WTC11 (cell line): Measurements from ENCODE around the gene TNK2. TPM values are rescaled to one million over a fixed set of nuclear protein-coding genes. Genes with fewer than 3 reads are reported as not detected.
"Not testable (repeated sequence)": the region's sequence is repeated elsewhere in the genome, so short reads cannot be mapped to it uniquely, and the experiment has no call there.

Experiments used
- ATAC-seq: fragments of 200-7000 bp; cut with Tn5 transposase; 2 replicates; pipeline ENCODE4 v1.10.0; 2021; ENCODE audit warnings: mild to moderate bottlenecking, moderate library complexity
- CTCF ChIA-PET: fragments of 300-600 bp; sonication (Branson Sonifier 250); formaldehyde crosslinking; loops from one replicate; lab custom pipeline; 2021; ENCODE audit warnings: antibody characterized with exemption; lab: Charles Lee
- POLR2A ChIA-PET: fragments of 350-600 bp; sonication (Branson Sonifier 250); formaldehyde crosslinking; loops from one replicate; lab custom pipeline; 2021; ENCODE audit warnings: antibody characterized with exemption; lab: Charles Lee
- DNase-seq: peaks from one replicate; pipeline ENCODE4 v3.0.0; 2021; ENCODE audit warnings: low spot score
- H3K27ac Mint-ChIP-seq: 2 replicates; pipeline ENCODE4 v1.8.0; 2021; ENCODE audit warnings: mixed read lengths
- H3K27me3 Mint-ChIP-seq: 2 replicates; pipeline ENCODE4 v1.8.0; 2021; ENCODE audit warnings: low read depth, mild to moderate bottlenecking, moderate library complexity, mixed read lengths
- H3K36me3 Mint-ChIP-seq: 2 replicates; pipeline ENCODE4 v1.8.0; 2021; ENCODE audit warnings: mixed read lengths
- H3K4me1 Mint-ChIP-seq: 2 replicates; pipeline ENCODE4 v1.8.0; 2022; ENCODE audit warnings: mixed read lengths
- H3K4me3 Mint-ChIP-seq: 2 replicates; pipeline ENCODE4 v1.8.0; 2021; ENCODE audit warnings: mild to moderate bottlenecking, moderate library complexity, mixed read lengths
- H3K9me3 Mint-ChIP-seq: 2 replicates; pipeline ENCODE4 v1.8.0; 2021; ENCODE audit warnings: mixed read lengths
- ATF6 ChIP-seq: sonication (generic); formaldehyde crosslinking; IDR thresholded peaks from 2 replicates; pipeline ENCODE4 v1.8.1; 2023; ENCODE audit warnings: mild to moderate bottlenecking, missing genetic modification reagents
- CBFB ChIP-seq: sonication (generic); formaldehyde crosslinking; IDR thresholded peaks from 2 replicates; pipeline ENCODE4 v1.8.1; 2022; ENCODE audit warnings: mild to moderate bottlenecking, low read depth, missing genetic modification reagents
- ETV6 ChIP-seq: sonication (generic); formaldehyde crosslinking; IDR thresholded peaks from 2 replicates; pipeline ENCODE4 v1.8.1; 2022; ENCODE audit warnings: mild to moderate bottlenecking, missing genetic modification reagents
- FOXP1 ChIP-seq: sonication (generic); formaldehyde crosslinking; IDR thresholded peaks from 2 replicates; pipeline ENCODE4 v1.8.0; 2022; ENCODE audit warnings: missing genetic modification reagents, mild to moderate bottlenecking, moderate library complexity, borderline replicate concordance
- GTF2I ChIP-seq: fragments of 250-450 bp; sonication (Bioruptor Pico); conservative IDR thresholded peaks from 2 replicates; pipeline ENCODE4 v1.4.0; 2021; ENCODE audit warnings: mild to moderate bottlenecking
- SMAD4 ChIP-seq: sonication (generic); formaldehyde crosslinking; IDR thresholded peaks from 2 replicates; pipeline ENCODE4 v1.8.0; 2022; ENCODE audit warnings: mild to moderate bottlenecking, missing genetic modification reagents
- TP53 ChIP-seq: sonication (generic); formaldehyde crosslinking; IDR thresholded peaks from 2 replicates; pipeline ENCODE4 v1.8.1; 2023; ENCODE audit warnings: mild to moderate bottlenecking, missing genetic modification reagents
- ZNF232 ChIP-seq: sonication (generic); formaldehyde crosslinking; IDR thresholded peaks from 2 replicates; pipeline ENCODE4 v1.8.0; 2022; ENCODE audit warnings: mild to moderate bottlenecking, missing genetic modification reagents
- ZNF317 ChIP-seq: sonication (generic); formaldehyde crosslinking; IDR thresholded peaks from 2 replicates; pipeline ENCODE4 v1.8.1; 2023; ENCODE audit warnings: low read depth, mild to moderate bottlenecking, moderate library complexity, missing genetic modification reagents, borderline replicate concordance
- ZNF671 ChIP-seq: fragments of 250-450 bp; sonication (Bioruptor Pico); IDR thresholded peaks from 2 replicates; pipeline ENCODE4 v1.8.0; 2021; ENCODE audit warnings: mild to moderate bottlenecking
- total RNA-seq: library from RNA; stranded (reverse); gene quantifications from 3 replicates; pipeline ENCODE4 v1.2.3, GENCODE V29; 2021
- TF ChIP-seq, protein P1 (sequence below): sonication (generic); formaldehyde crosslinking; IDR thresholded peaks from 2 replicates; pipeline ENCODE4 v1.8.0; 2022; ENCODE audit warnings: missing genetic modification reagents
- TF ChIP-seq, protein P2 (sequence below): sonication (generic); formaldehyde crosslinking; IDR thresholded peaks from 2 replicates; pipeline ENCODE4 v1.8.1; 2022; ENCODE audit warnings: low read depth, missing genetic modification reagents, borderline replicate concordance
- TF ChIP-seq, protein P3 (sequence below): sonication (generic); formaldehyde crosslinking; IDR thresholded peaks from 2 replicates; pipeline ENCODE4 v1.8.0; 2022; ENCODE audit warnings: mild to moderate bottlenecking, missing genetic modification reagents
- TF ChIP-seq, protein P4 (sequence below): sonication (generic); formaldehyde crosslinking; IDR thresholded peaks from 2 replicates; pipeline ENCODE4 v1.8.0; 2022; ENCODE audit warnings: mild to moderate bottlenecking, missing genetic modification reagents

The TNK2 gene
- total RNA-seq, 1 experiment from 2014 or later: 58.4 TPM

DNA sequence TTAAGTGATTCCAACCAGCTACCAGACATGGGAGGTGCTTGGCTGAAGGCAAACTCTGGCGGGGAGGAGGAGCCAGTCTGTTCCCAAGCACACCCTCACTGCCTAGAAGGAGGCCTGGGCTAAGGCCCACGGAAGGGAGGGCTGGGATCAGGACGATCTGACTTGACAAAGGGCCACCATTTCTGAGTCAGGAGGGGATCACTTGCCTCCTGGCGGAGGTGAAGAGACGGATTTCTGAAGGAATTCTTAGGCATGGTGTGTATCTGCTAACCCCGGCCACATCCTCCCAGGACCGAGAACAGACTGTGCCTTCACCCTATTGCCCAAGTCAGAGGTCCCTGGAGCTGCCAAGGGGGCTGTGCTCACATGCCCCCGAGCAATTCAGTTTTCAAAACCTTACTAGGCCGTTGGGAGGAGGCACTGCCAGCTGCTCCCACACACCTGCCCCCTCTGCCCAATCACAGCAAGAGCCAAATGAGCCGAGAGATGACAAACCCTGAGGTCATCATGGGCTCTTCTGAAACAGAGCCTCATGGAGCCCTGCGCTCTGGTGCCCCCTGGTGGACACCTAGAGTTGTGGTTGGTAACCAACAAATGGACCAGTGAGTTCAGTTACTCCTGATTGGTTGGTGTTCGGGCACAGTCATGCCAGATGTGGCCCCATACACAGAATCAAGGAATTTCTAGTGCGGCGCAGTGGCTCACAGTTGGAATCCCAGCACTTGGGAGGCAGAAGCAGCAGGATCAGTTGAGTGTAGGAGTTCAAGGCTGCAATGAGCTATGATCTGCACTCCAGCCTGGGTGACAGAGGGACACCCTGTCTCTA is 6.5 kb upstream of the TNK2 start (continued):
- TF ChIP-seq, protein P1, sequence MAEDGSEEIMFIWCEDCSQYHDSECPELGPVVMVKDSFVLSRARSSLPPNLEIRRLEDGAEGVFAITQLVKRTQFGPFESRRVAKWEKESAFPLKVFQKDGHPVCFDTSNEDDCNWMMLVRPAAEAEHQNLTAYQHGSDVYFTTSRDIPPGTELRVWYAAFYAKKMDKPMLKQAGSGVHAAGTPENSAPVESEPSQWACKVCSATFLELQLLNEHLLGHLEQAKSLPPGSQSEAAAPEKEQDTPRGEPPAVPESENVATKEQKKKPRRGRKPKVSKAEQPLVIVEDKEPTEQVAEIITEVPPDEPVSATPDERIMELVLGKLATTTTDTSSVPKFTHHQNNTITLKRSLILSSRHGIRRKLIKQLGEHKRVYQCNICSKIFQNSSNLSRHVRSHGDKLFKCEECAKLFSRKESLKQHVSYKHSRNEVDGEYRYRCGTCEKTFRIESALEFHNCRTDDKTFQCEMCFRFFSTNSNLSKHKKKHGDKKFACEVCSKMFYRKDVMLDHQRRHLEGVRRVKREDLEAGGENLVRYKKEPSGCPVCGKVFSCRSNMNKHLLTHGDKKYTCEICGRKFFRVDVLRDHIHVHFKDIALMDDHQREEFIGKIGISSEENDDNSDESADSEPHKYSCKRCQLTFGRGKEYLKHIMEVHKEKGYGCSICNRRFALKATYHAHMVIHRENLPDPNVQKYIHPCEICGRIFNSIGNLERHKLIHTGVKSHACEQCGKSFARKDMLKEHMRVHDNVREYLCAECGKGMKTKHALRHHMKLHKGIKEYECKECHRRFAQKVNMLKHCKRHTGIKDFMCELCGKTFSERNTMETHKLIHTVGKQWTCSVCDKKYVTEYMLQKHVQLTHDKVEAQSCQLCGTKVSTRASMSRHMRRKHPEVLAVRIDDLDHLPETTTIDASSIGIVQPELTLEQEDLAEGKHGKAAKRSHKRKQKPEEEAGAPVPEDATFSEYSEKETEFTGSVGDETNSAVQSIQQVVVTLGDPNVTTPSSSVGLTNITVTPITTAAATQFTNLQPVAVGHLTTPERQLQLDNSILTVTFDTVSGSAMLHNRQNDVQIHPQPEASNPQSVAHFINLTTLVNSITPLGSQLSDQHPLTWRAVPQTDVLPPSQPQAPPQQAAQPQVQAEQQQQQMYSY (CRISPR knock-in tag): peak; percentile 93
- TF ChIP-seq GTF2I (CRISPR knock-in tag) (no peak), ATF6 (CRISPR knock-in tag) (no peak), FOXP1 (CRISPR knock-in tag) (no peak), ZNF671 (CRISPR knock-in tag) (no peak), ETV6 (CRISPR knock-in tag) (no peak; the same call in 1 of the 2 replicates), ZNF232 (CRISPR knock-in tag) (no peak), CBFB (CRISPR knock-in tag) (no peak), SMAD4 (no peak), TP53 (CRISPR knock-in tag) (no peak), ZNF317 (CRISPR knock-in tag) (no peak)
- TF ChIP-seq, protein P2, sequence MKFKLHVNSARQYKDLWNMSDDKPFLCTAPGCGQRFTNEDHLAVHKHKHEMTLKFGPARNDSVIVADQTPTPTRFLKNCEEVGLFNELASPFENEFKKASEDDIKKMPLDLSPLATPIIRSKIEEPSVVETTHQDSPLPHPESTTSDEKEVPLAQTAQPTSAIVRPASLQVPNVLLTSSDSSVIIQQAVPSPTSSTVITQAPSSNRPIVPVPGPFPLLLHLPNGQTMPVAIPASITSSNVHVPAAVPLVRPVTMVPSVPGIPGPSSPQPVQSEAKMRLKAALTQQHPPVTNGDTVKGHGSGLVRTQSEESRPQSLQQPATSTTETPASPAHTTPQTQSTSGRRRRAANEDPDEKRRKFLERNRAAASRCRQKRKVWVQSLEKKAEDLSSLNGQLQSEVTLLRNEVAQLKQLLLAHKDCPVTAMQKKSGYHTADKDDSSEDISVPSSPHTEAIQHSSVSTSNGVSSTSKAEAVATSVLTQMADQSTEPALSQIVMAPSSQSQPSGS: no peak; the same call in 1 of the 2 replicates
- TF ChIP-seq, protein P3, sequence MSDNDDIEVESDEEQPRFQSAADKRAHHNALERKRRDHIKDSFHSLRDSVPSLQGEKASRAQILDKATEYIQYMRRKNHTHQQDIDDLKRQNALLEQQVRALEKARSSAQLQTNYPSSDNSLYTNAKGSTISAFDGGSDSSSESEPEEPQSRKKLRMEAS (CRISPR knock-in tag): peak; percentile 75; the same call in 1 of the 2 replicates

DNA sequence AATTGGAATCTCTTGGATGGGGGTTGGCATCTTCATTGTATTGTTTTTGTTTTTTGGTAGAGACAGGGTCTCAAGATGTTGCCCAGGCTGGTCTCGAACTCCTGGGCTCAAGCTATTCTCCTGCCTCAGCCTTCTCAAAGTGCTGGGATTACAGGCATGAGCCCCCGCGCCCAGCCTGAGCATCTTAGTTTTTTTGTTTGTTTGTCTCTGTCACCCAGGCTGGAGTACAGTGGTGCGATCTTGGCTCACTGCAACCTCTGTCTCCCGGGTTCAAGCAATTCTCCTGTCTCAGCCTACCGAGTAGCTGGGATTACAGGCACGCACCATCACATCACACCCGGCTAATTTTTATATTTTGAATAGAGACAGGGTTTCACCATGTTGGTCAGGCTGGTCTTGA is 5.8 kb upstream of the TNK2 start:
- not testable (repeated sequence) for ATAC-seq, H3K36me3 Mint-ChIP-seq, H3K27me3 Mint-ChIP-seq, H3K9me3 Mint-ChIP-seq, DNase-seq
- Mint-ChIP-seq H3K27ac (peak overlapping the region; percentile 99), H3K4me3 (peak overlapping the region; percentile 48), H3K4me1 (peaks cover 24% of the 10 kb centered on the region)
- ChIA-PET POLR2A (interaction anchor here (1.4 kb wide), 2 partner anchors 25 to 55 kb away, joined by 4 to 6 read pairs; no protein-coding TSS in a partner anchor), CTCF (interaction anchor here (0.7 to 4.2 kb wide), 19 partner anchors 10 to 195 kb away, joined by 3 to 102 read pairs (median 7); no protein-coding TSS in a partner anchor)

GRCh38 chr3:195913382-195913781 is 5.0 kb upstream of the TNK2 start:
- Mint-ChIP-seq H3K27me3 (peaks cover 8% of the 10 kb centered on the region; the same call in 1 of the 2 replicates), H3K9me3 (no peaks in the 10 kb centered on the region), H3K4me1 (peaks cover 24% of the 10 kb centered on the region), H3K27ac (peak overlapping the region; percentile 38; the same call in 1 of the 2 replicates), H3K36me3 (no peaks in the 10 kb centered on the region), H3K4me3 (no peak overlapping the region)
- ATAC-seq (no peak), DNase-seq (no peak)
- TF ChIP-seq, protein P1 (CRISPR knock-in tag): 0 out of 2 replicates have a peak, but pooled peaks have one; percentile 32
- TF ChIP-seq, protein P4, sequence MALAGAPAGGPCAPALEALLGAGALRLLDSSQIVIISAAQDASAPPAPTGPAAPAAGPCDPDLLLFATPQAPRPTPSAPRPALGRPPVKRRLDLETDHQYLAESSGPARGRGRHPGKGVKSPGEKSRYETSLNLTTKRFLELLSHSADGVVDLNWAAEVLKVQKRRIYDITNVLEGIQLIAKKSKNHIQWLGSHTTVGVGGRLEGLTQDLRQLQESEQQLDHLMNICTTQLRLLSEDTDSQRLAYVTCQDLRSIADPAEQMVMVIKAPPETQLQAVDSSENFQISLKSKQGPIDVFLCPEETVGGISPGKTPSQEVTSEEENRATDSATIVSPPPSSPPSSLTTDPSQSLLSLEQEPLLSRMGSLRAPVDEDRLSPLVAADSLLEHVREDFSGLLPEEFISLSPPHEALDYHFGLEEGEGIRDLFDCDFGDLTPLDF (CRISPR knock-in tag): no peak
- ChIA-PET POLR2A (no interaction called here), CTCF (interaction anchor here (1.3 to 4.2 kb wide), 6 partner anchors 12 to 63 kb away, joined by 3 to 102 read pairs (median 22); no protein-coding TSS in a partner anchor)
